Large intestine (tissue), 3 donors: ENCODE data around the gene SURF2. TPM values are rescaled to one million over a fixed set of nuclear protein-coding genes. Genes with fewer than 3 reads are reported as not detected.
"Not testable (repeated sequence)": the region's sequence is repeated elsewhere in the genome, so short reads cannot be mapped to it uniquely, and the experiment has no call there.

Source experiments
- DNase-seq, 2 donors: peaks; one replicate each; pipeline versions ENCODE4 v3.0.0 to v3.0.0-alpha.2; 2013
- H3K27ac ChIP-seq: one replicate; pipeline ENCODE4 v1.5.1; 2013; ENCODE audit warnings: low read length
- H3K27me3 ChIP-seq: 2 replicates; pipeline ENCODE4 v1.6.1; 2013; ENCODE audit warnings: low read length; ENCODE audit not compliant: control insufficient read depth, insufficient read depth
- H3K36me3 ChIP-seq: 2 replicates; pipeline ENCODE4 v1.6.1; 2013; ENCODE audit warnings: low read length; ENCODE audit not compliant: control insufficient read depth, insufficient read depth
- H3K4me1 ChIP-seq: one replicate; pipeline ENCODE4 v1.6.1; 2013; ENCODE audit warnings: low read length; ENCODE audit not compliant: control insufficient read depth, insufficient read depth
- H3K4me3 ChIP-seq: one replicate; pipeline ENCODE4 v1.5.1; 2013; ENCODE audit warnings: low read length
- H3K9me3 ChIP-seq: one replicate; pipeline ENCODE4 v1.6.1; 2013; ENCODE audit warnings: mild to moderate bottlenecking, low read depth, low read length, moderate library complexity; ENCODE audit not compliant: control insufficient read depth
- WGBS: methylation state at CpG from one replicate; pipeline ENCODE4 v1.1.5; 2013; ENCODE audit warnings: low lambda C conversion rate; ENCODE audit not compliant: insufficient coverage; 5-methylcytosine and 5-hydroxymethylcytosine counted together
- polyA plus RNA-seq: library from polyadenylated mRNA; unstranded; fragments of 120-200 nt; gene quantifications from one replicate; pipeline ENCODE4 v1.2.1, GENCODE V29; 2013

The SURF2 gene
- polyA plus RNA-seq, 1 donor = 16.3 TPM

- no peak overlapping the region for H3K27ac ChIP-seq
- no peaks in the 10 kb centered on the region for H3K36me3 ChIP-seq
- peaks cover 13% of the 10 kb centered on the region for H3K9me3 ChIP-seq
- no peaks in the 10 kb centered on the region for H3K4me1 ChIP-seq
- no peak for DNase-seq
- WGBS = no CpG with 5 or more reads among the region's 14 CpGs
- no peaks in the 10 kb centered on the region for H3K27me3 ChIP-seq
- H3K4me3 ChIP-seq = no peak overlapping the region
Measured at GRCh38 chr9:133385452-133385851, 29.1 kb downstream of the SURF2 start.

GRCh38 chr9:133386338-133386737 lies 30.0 kb downstream of the SURF2 start:
- Histone ChIP-seq H3K27me3 (no peaks in the 10 kb centered on the region), H3K4me1 (no peaks in the 10 kb centered on the region), H3K36me3 (no peaks in the 10 kb centered on the region), H3K27ac (no peak overlapping the region), H3K4me3 (no peak overlapping the region), H3K9me3 (peaks cover 13% of the 10 kb centered on the region)
- no peak for DNase-seq
- WGBS = no CpG with 5 or more reads among the region's 13 CpGs

GRCh38 chr9:133387680-133388079 lies 31.3 kb downstream of the SURF2 start:
- H3K4me3 ChIP-seq = no peak overlapping the region
- no peak for DNase-seq
- H3K27me3 ChIP-seq = no peaks in the 10 kb centered on the region
- H3K36me3 ChIP-seq = no peaks in the 10 kb centered on the region
- H3K9me3 ChIP-seq = peaks cover 9% of the 10 kb centered on the region
- no peak overlapping the region for H3K27ac ChIP-seq
- no CpG with 5 or more reads among the region's 9 CpGs for WGBS
- peaks cover 2% of the 10 kb centered on the region for H3K4me1 ChIP-seq

- H3K4me1 ChIP-seq = peaks cover 6% of the 10 kb centered on the region
- WGBS = no CpG with 5 or more reads among the region's 12 CpGs
- H3K27ac ChIP-seq = no peak overlapping the region
- DNase-seq = no peak
- no peak overlapping the region for H3K4me3 ChIP-seq
- H3K36me3 ChIP-seq = no peaks in the 10 kb centered on the region
- H3K27me3 ChIP-seq = no peaks in the 10 kb centered on the region
- H3K9me3 ChIP-seq = no peaks in the 10 kb centered on the region
Measured at GRCh38 chr9:133389025-133389557, 32.7 kb downstream of the SURF2 start.

GRCh38 chr9:133389562-133389961 lies 33.2 kb downstream of the SURF2 start:
- H3K9me3 ChIP-seq = no peaks in the 10 kb centered on the region
- H3K27me3 ChIP-seq = no peaks in the 10 kb centered on the region
- peaks cover 10% of the 10 kb centered on the region for H3K4me1 ChIP-seq
- H3K4me3 ChIP-seq = no peak overlapping the region
- no peak overlapping the region for H3K27ac ChIP-seq
- no peak for DNase-seq
- no peaks in the 10 kb centered on the region for H3K36me3 ChIP-seq
- no CpG with 5 or more reads among the region's 13 CpGs for WGBS

GRCh38 chr9:133390713-133391112 lies 34.4 kb downstream of the SURF2 start:
- H3K4me1 ChIP-seq = peaks cover 16% of the 10 kb centered on the region
- no peaks in the 10 kb centered on the region for H3K27me3 ChIP-seq
- H3K4me3 ChIP-seq = no peak overlapping the region
- no peak for DNase-seq
- no peaks in the 10 kb centered on the region for H3K9me3 ChIP-seq
- no peaks in the 10 kb centered on the region for H3K36me3 ChIP-seq
- WGBS = no CpG with 5 or more reads among the region's 7 CpGs
- no peak overlapping the region for H3K27ac ChIP-seq

- Histone ChIP-seq H3K27ac (peak overlapping the region; percentile 62), H3K4me1 (peaks cover 16% of the 10 kb centered on the region)
- not testable (repeated sequence) for H3K4me3 ChIP-seq, H3K27me3 ChIP-seq, H3K36me3 ChIP-seq, DNase-seq, H3K9me3 ChIP-seq
- no CpG with 5 or more reads among the region's 4 CpGs for WGBS
Measured at GRCh38 chr9:133391449-133391848, 35.1 kb downstream of the SURF2 start.

- not testable (repeated sequence) for H3K36me3 ChIP-seq, H3K27me3 ChIP-seq, H3K4me3 ChIP-seq, DNase-seq, H3K27ac ChIP-seq, H3K9me3 ChIP-seq
- no CpG with 5 or more reads among the region's 3 CpGs for WGBS
- H3K4me1 ChIP-seq = peaks cover 19% of the 10 kb centered on the region
Measured at GRCh38 chr9:133392308-133392707, 36.0 kb downstream of the SURF2 start.

GRCh38 chr9:133393399-133393798 lies 37.0 kb downstream of the SURF2 start:
- Histone ChIP-seq H3K27me3 (peaks cover 13% of the 10 kb centered on the region), H3K4me1 (peaks cover 19% of the 10 kb centered on the region), H3K36me3 (no peaks in the 10 kb centered on the region), H3K27ac (no peak overlapping the region), H3K9me3 (no peaks in the 10 kb centered on the region), H3K4me3 (no peak overlapping the region)
- no CpG with 5 or more reads among the region's 3 CpGs for WGBS
- no peak for DNase-seq

GRCh38 chr9:133394687-133395271 lies 38.4 kb downstream of the SURF2 start:
- Histone ChIP-seq H3K4me1 (peaks cover 22% of the 10 kb centered on the region), H3K27me3 (peaks cover 13% of the 10 kb centered on the region)
- WGBS = no CpG with 5 or more reads among the region's 8 CpGs

GRCh38 chr9:133396952-133397351 lies 40.6 kb downstream of the SURF2 start:
- no CpG with 5 or more reads among the region's 14 CpGs for WGBS

More at GRCh38 chr9:133394687-133395271, 38.4 kb downstream of the SURF2 start:
- Histone ChIP-seq H3K4me3 (no peak overlapping the region), H3K36me3 (no peaks in the 10 kb centered on the region), H3K9me3 (no peaks in the 10 kb centered on the region), H3K27ac (no peak overlapping the region)
- peak in 1 of 2 donors; percentile 18 for DNase-seq

More at GRCh38 chr9:133396952-133397351, 40.6 kb downstream of the SURF2 start:
- H3K4me1 ChIP-seq = peaks cover 20% of the 10 kb centered on the region
- DNase-seq = no peak
- H3K9me3 ChIP-seq = no peaks in the 10 kb centered on the region
- peaks cover 3% of the 10 kb centered on the region for H3K36me3 ChIP-seq
- no peak overlapping the region for H3K4me3 ChIP-seq
- H3K27me3 ChIP-seq = peaks cover 13% of the 10 kb centered on the region
- no peak overlapping the region for H3K27ac ChIP-seq
